ENCODE measurements around the gene TCN1. TPM values are rescaled to one million over a fixed set of nuclear protein-coding genes. Genes with fewer than 3 reads are reported as not detected.
A peak's percentile ranks its signal among the peaks of the same experiment; 100 is the strongest.
"Not testable (repeated sequence)": the region's sequence is repeated elsewhere in the genome, so short reads cannot be mapped to it uniquely, and the experiment has no call there.

TCN1 gene
- not detected in 2 replicates for total RNA-seq

GRCh38 chr11:59866397-59866796 is at the start of gene TCN1:
TCN1 (minus strand) TSS chr11:59866487; CDS start chr11:59866470, 17 bp downstream.
- DNase-seq (ENCODE audit: extremely low read depth, low read depth, low spot score) = no peak

GRCh38 chr11:59903569-59903968 is 37.3 kb upstream of the TCN1 start:
- DNase-seq (ENCODE audit: extremely low read depth, low read depth, low spot score) = not testable (repeated sequence)

GRCh38 chr11:59901306-59901705 is 35.0 kb upstream of the TCN1 start:
- DNase-seq (ENCODE audit: extremely low read depth, low read depth, low spot score) = peak; percentile 90

- DNase-seq (ENCODE audit: extremely low read depth, low read depth, low spot score) = no peak
These were observed 34.3 kb upstream of the TCN1 start for GRCh38 chr11:59900366-59901126.

GRCh38 chr11:59899532-59899931 is 33.2 kb upstream of the TCN1 start:
- DNase-seq (ENCODE audit: extremely low read depth, low read depth, low spot score) = no peak

GRCh38 chr11:59898650-59899049 is 32.4 kb upstream of the TCN1 start:
- DNase-seq (ENCODE audit: extremely low read depth, low read depth, low spot score) = no peak

GRCh38 chr11:59898046-59898445 is 31.8 kb upstream of the TCN1 start:
- DNase-seq (ENCODE audit: extremely low read depth, low read depth, low spot score) = no peak

- DNase-seq (ENCODE audit: extremely low read depth, low read depth, low spot score) = no peak
These were observed 28.3 kb upstream of the TCN1 start for GRCh38 chr11:59894616-59895015.

GRCh38 chr11:59891781-59892181 is 25.5 kb upstream of the TCN1 start:
- DNase-seq (ENCODE audit: extremely low read depth, low read depth, low spot score) = no peak

GRCh38 chr11:59887156-59887555 is 20.9 kb upstream of the TCN1 start:
- not testable (repeated sequence) for DNase-seq (ENCODE audit: extremely low read depth, low read depth, low spot score)

- no peak for DNase-seq (ENCODE audit: extremely low read depth, low read depth, low spot score)
These were observed 17.3 kb upstream of the TCN1 start for GRCh38 chr11:59883597-59883996.

GRCh38 chr11:59879567-59879966 is 13.3 kb upstream of the TCN1 start:
- DNase-seq (ENCODE audit: extremely low read depth, low read depth, low spot score) = no peak

GRCh38 chr11:59878575-59878974 is 12.3 kb upstream of the TCN1 start, which contains the start of gene OOSP3:
OOSP3 (plus strand) TSS chr11:59878782; CDS start chr11:59878809, 27 bp downstream.
- DNase-seq (ENCODE audit: extremely low read depth, low read depth, low spot score) = no peak

GRCh38 chr11:59877784-59878183 is 11.5 kb upstream of the TCN1 start:
- DNase-seq (ENCODE audit: extremely low read depth, low read depth, low spot score) = no peak

- no peak for DNase-seq (ENCODE audit: extremely low read depth, low read depth, low spot score)
These were observed 11.0 kb upstream of the TCN1 start for GRCh38 chr11:59877325-59877724.

GRCh38 chr11:59875856-59876519 is 9.7 kb upstream of the TCN1 start:
- no peak for DNase-seq (ENCODE audit: extremely low read depth, low read depth, low spot score)

GRCh38 chr11:59872076-59872475 is 5.8 kb upstream of the TCN1 start:
- no peak for DNase-seq (ENCODE audit: extremely low read depth, low read depth, low spot score)

GRCh38 chr11:59867946-59868345 is 1.7 kb upstream of the TCN1 start:
- no peak for DNase-seq (ENCODE audit: extremely low read depth, low read depth, low spot score)

GRCh38 chr11:59866836-59867235 is 549 bp upstream of the TCN1 start:
- DNase-seq (ENCODE audit: extremely low read depth, low read depth, low spot score) = no peak

- DNase-seq (ENCODE audit: extremely low read depth, low read depth, low spot score) = peak; percentile 12
These were observed 1.3 kb downstream of the TCN1 start for GRCh38 chr11:59865031-59865430.

GRCh38 chr11:59862252-59862651 is 4.0 kb downstream of the TCN1 start:
- DNase-seq (ENCODE audit: extremely low read depth, low read depth, low spot score) = no peak

- no peak for DNase-seq (ENCODE audit: extremely low read depth, low read depth, low spot score)
These were observed 6.6 kb downstream of the TCN1 start for GRCh38 chr11:59859673-59860072.
